ENCODE results near the gene RBM33.
"Not testable (repeated sequence)": the region's sequence is repeated elsewhere in the genome, so short reads cannot be mapped to it uniquely, and the experiment has no call there.

Gene RBM33

GRCh38 chr7:155815332-155816191 lies 171.1 kb downstream of the RBM33 start:
- H3K4me3 ChIP-seq (ENCODE audit: control insufficient read depth, low read depth, low read length): no peak overlapping the region
- TF ChIP-seq, protein P1, sequence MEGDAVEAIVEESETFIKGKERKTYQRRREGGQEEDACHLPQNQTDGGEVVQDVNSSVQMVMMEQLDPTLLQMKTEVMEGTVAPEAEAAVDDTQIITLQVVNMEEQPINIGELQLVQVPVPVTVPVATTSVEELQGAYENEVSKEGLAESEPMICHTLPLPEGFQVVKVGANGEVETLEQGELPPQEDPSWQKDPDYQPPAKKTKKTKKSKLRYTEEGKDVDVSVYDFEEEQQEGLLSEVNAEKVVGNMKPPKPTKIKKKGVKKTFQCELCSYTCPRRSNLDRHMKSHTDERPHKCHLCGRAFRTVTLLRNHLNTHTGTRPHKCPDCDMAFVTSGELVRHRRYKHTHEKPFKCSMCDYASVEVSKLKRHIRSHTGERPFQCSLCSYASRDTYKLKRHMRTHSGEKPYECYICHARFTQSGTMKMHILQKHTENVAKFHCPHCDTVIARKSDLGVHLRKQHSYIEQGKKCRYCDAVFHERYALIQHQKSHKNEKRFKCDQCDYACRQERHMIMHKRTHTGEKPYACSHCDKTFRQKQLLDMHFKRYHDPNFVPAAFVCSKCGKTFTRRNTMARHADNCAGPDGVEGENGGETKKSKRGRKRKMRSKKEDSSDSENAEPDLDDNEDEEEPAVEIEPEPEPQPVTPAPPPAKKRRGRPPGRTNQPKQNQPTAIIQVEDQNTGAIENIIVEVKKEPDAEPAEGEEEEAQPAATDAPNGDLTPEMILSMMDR (conservative IDR thresholded peaks at IDR 0.05; ENCODE audit: control insufficient read depth, insufficient read depth, low read depth, low read length): peak; percentile 59
- peak; percentile 24 for DNase-seq (ENCODE audit: low read depth)

- DNase-seq (ENCODE audit: low read depth): no peak
- TF ChIP-seq, protein P1 (conservative IDR thresholded peaks at IDR 0.05; ENCODE audit: control insufficient read depth, insufficient read depth, low read depth, low read length): no peak
- no peak overlapping the region for H3K4me3 ChIP-seq (ENCODE audit: control insufficient read depth, low read depth, low read length)
These were observed 171.7 kb downstream of the RBM33 start for GRCh38 chr7:155816192-155816508.

DNA sequence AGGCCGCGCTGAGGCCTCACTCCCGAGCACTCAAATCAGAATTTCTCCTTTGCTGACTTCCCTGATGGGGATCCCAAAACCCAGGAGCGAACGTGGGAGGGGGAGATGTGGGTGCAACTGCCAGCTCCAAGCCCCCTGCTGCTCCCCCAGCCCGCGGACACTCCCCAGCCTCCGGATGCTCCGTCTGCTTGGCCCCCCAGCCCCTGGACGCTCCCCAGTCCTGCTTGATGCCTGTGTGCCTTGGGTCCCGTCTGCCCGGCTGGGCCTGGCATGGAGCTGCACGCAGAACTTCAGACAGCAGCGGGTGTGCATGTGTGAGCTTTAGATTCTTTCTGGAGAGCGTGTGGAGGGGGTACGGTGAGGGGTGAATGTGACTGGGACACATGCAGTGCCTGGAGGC lies 172.5 kb downstream of the RBM33 start:
- no peak overlapping the region for H3K4me3 ChIP-seq (ENCODE audit: control insufficient read depth, low read depth, low read length)
- TF ChIP-seq, protein P1 (conservative IDR thresholded peaks at IDR 0.05; ENCODE audit: control insufficient read depth, insufficient read depth, low read depth, low read length): no peak
- DNase-seq (ENCODE audit: low read depth): no peak

DNA sequence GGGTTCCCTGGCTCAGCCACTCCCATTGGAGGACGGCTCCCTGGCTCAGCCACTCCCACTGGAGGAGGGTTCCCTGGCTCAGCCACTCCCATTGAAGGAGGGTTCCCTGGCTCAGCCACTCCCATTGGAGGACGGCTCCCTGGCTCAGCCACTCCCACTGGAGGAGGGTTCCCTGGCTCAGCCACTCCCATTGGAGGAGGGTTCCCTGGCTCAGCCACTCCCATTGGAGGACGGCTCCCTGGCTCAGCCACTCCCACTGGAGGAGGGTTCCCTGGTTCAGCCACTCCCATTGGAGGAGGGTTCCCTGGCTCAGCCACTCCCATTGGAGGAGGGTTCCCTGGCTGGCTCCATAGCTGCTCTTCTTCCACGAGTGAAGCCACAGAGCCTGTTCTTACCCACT lies 173.1 kb downstream of the RBM33 start:
- not testable (repeated sequence) for H3K4me3 ChIP-seq (ENCODE audit: control insufficient read depth, low read depth, low read length); DNase-seq (ENCODE audit: low read depth)

DNA sequence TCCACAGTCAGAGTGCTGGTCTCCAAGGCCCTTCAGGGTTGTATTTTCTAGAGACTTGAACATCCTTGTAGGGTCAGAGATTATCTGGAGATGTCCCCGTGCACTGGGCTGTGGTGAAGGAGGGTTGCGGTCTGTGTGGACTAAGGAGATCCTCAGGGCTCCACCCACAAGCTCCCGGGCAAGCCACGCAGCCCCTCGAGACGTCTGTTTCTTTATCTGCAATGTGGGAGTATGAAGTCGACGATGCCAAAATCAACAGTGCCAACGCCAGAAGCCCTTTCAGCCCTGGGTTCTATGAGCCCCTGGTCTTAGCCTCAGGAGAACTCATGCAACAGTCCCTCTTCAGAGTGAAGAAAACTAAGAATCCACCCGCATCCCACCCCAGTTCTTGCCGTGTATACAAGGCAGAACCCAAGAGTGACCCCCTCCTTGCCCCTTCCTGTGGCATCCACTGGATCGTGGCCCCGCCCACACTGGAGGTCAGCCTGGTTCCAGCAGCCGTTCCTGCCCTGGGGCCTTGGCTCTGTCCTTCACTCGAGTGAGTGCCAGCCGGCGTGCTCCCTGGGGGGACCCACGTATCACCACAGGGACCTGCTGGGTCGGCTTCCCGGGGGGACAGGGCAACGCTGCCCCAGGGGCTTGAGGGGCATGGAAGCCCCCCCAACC lies 173.8 kb downstream of the RBM33 start:
- TF ChIP-seq, protein P1 (conservative IDR thresholded peaks at IDR 0.05; ENCODE audit: control insufficient read depth, insufficient read depth, low read depth, low read length): no peak
- no peak for DNase-seq (ENCODE audit: low read depth)
- H3K4me3 ChIP-seq (ENCODE audit: control insufficient read depth, low read depth, low read length): no peak overlapping the region

- TF ChIP-seq, protein P1 (conservative IDR thresholded peaks at IDR 0.05; ENCODE audit: control insufficient read depth, insufficient read depth, low read depth, low read length): no peak
- no peak overlapping the region for H3K4me3 ChIP-seq (ENCODE audit: control insufficient read depth, low read depth, low read length)
- DNase-seq (ENCODE audit: low read depth): no peak
These were observed 174.3 kb downstream of the RBM33 start for GRCh38 chr7:155818820-155819168.

DNA sequence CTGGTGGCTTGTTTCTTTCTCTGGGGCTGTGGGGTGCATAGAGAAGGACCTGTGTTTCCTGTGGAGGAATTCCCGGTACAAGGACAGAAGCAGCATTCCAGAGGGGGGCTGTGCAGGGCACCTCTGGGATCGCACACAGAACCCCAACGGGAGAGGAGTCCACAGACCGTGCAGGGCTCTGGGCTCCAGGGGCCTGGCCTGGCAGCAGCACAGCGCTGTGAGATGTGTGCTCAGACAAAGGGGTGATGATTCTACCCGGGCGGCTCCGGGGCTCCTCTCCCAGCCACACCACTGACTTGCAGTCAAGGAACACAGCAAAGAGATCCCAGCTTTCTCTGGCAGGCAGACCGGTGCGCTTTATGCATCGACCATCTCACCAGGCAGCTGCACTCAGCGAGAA lies 174.7 kb downstream of the RBM33 start:
- H3K4me3 ChIP-seq (ENCODE audit: control insufficient read depth, low read depth, low read length): no peak overlapping the region
- TF ChIP-seq, protein P1 (conservative IDR thresholded peaks at IDR 0.05; ENCODE audit: control insufficient read depth, insufficient read depth, low read depth, low read length): no peak
- no peak for DNase-seq (ENCODE audit: low read depth)
